ENCODE results near the gene GLDN.

DNA sequence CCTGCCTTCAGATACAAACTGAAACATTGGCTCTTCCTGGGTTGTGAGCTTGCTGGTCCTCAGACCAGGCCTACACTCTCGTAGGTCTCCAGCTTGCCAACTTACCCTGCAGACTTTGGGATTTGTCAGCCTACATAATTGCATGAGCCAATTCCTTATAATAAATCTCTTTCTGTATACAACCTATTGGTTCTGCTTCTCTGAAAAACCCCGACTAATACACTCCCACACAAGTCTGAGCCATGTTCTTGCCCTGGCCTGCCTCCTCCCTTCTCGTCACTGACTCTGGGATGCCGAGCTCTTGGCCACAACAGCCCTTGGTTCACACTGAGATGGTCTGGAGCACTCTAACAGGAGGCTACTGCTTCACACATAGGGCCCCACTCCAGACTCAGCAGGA, 12.5 kb upstream of the GLDN start:
- TF ChIP-seq POLR2A (IDR thresholded peaks at IDR 0.05; ENCODE audit: low read length) (no peak), GATA1 (IDR thresholded peaks at IDR 0.05; ENCODE audit: low read depth, low read length) (no peak)

Data from erythroblast (primary cell).